ENCODE data around the gene DMD.
"Not testable (repeated sequence)": the region's sequence is repeated elsewhere in the genome, so short reads cannot be mapped to it uniquely, and the experiment has no call there.

The DMD gene

GRCh38 chrX:32268207-32268606 lies 943.1 kb downstream of the DMD start:
- TF ChIP-seq, protein P1, sequence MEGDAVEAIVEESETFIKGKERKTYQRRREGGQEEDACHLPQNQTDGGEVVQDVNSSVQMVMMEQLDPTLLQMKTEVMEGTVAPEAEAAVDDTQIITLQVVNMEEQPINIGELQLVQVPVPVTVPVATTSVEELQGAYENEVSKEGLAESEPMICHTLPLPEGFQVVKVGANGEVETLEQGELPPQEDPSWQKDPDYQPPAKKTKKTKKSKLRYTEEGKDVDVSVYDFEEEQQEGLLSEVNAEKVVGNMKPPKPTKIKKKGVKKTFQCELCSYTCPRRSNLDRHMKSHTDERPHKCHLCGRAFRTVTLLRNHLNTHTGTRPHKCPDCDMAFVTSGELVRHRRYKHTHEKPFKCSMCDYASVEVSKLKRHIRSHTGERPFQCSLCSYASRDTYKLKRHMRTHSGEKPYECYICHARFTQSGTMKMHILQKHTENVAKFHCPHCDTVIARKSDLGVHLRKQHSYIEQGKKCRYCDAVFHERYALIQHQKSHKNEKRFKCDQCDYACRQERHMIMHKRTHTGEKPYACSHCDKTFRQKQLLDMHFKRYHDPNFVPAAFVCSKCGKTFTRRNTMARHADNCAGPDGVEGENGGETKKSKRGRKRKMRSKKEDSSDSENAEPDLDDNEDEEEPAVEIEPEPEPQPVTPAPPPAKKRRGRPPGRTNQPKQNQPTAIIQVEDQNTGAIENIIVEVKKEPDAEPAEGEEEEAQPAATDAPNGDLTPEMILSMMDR (IDR thresholded peaks at IDR 0.05; ENCODE audit: borderline replicate concordance, insufficient read depth, low read depth, low read length), result no peak
- H3K4me3 ChIP-seq (ENCODE audit: low read depth, low read length), result no peak overlapping the region

GRCh38 chrX:32267796-32268195 lies 943.6 kb downstream of the DMD start:
- TF ChIP-seq, protein P1 (IDR thresholded peaks at IDR 0.05; ENCODE audit: borderline replicate concordance, insufficient read depth, low read depth, low read length), result no peak
- no peak overlapping the region for H3K4me3 ChIP-seq (ENCODE audit: low read depth, low read length)

DNA sequence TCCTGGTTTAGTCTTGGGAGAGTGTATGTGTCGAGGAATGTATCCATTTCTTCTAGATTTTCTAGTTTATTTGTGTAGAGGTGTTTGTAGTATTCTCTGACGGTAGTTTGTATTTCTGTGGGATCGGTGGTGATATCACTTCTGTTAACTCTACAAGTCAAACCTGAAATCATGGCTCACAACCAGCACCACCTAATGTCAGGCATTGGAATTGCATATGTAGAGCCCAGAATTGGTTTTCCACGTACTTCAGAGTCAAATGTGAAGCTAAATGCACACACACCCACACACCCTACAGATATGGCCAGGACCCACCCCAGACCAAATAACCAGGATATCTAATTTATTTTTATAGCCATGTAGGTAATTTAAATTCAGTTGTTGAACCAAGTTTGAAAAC lies 964.7 kb downstream of the DMD start:
- TF ChIP-seq, protein P1 (IDR thresholded peaks at IDR 0.05; ENCODE audit: borderline replicate concordance, insufficient read depth, low read depth, low read length), result peak; percentile 44; the same call in 1 of the 2 replicates
- not testable (repeated sequence) for H3K4me3 ChIP-seq (ENCODE audit: low read depth, low read length)

DNA sequence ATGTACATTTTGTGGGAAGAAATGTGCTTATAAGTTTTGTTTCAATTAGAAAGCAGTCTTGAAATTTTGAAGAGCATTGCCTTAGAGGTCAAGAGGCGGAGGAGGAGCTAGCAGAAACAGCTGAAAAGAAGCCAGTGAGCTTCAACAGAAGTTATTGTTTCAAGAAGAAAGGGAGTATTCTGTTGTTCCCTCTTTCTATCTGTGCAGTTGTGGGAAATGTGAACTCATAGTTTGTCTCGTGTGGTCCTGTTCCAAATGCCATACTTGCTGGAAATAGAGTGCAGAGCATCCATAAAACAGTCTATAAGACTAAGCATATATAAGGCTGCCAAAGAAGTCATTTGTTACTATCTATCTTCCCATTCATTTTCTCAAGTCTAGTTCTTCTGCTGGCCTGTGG lies 1015.7 kb downstream of the DMD start:
- no peak overlapping the region for H3K4me3 ChIP-seq (ENCODE audit: low read depth, low read length)
- TF ChIP-seq, protein P1 (IDR thresholded peaks at IDR 0.05; ENCODE audit: borderline replicate concordance, insufficient read depth, low read depth, low read length), result no peak

DNA sequence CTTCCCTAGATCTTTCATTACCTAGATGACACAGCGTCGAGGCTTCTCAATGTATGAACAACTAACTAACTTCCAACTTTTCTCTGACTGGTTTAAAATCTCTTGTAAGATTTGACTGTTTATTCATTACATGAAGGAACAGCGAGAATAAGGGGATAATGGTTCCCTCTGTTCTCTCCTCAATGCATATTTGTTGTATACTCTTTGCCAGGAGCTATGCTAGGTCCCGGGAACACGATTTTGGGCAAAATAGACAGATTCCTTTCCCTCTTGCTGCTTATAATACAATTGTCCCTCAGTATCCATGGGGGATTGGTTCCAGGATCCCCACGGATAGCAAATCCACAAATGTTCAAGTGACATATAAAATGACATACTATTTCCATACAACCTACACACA lies 1020.0 kb downstream of the DMD start:
- TF ChIP-seq, protein P1 (IDR thresholded peaks at IDR 0.05; ENCODE audit: borderline replicate concordance, insufficient read depth, low read depth, low read length), result no peak
- no peak overlapping the region for H3K4me3 ChIP-seq (ENCODE audit: low read depth, low read length)

- no peak overlapping the region for H3K4me3 ChIP-seq (ENCODE audit: low read depth, low read length)
- TF ChIP-seq, protein P1 (IDR thresholded peaks at IDR 0.05; ENCODE audit: borderline replicate concordance, insufficient read depth, low read depth, low read length), result no peak
These were observed 1026.2 kb downstream of the DMD start for GRCh38 chrX:32185160-32185559.

DNA sequence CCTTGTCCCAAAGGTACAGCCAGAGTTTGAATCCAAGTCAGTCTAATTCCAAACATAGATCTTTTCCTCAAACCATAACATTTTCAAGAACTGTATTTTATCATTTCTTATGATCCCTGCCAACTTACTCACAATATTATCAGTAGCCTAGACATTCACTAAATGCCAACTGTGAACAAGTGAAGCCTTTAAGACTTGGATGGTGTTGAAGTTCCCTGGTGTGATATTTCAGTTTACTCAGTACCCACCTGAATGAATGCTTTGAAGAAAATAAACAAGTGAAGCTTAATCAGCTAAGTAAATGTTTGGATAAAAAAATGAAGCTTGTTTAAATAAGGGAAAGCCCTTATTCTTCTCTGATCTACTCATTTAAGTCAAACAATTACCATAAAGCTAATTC lies 1028.3 kb downstream of the DMD start:
- TF ChIP-seq, protein P1 (IDR thresholded peaks at IDR 0.05; ENCODE audit: borderline replicate concordance, insufficient read depth, low read depth, low read length), result no peak
- no peak overlapping the region for H3K4me3 ChIP-seq (ENCODE audit: low read depth, low read length)
